ENCODE data around the gene LRG1. TPM values are rescaled to one million over a fixed set of nuclear protein-coding genes. Genes with fewer than 3 reads are reported as not detected.

Gene LRG1
- total and polyA plus RNA-seq, 4 donors: 57.8 to 1,122 (median 661) TPM

GRCh38 chr19:4512070-4512469 lies 27.8 kb downstream of the LRG1 start (continued):
- TF ChIP-seq, protein P1, sequence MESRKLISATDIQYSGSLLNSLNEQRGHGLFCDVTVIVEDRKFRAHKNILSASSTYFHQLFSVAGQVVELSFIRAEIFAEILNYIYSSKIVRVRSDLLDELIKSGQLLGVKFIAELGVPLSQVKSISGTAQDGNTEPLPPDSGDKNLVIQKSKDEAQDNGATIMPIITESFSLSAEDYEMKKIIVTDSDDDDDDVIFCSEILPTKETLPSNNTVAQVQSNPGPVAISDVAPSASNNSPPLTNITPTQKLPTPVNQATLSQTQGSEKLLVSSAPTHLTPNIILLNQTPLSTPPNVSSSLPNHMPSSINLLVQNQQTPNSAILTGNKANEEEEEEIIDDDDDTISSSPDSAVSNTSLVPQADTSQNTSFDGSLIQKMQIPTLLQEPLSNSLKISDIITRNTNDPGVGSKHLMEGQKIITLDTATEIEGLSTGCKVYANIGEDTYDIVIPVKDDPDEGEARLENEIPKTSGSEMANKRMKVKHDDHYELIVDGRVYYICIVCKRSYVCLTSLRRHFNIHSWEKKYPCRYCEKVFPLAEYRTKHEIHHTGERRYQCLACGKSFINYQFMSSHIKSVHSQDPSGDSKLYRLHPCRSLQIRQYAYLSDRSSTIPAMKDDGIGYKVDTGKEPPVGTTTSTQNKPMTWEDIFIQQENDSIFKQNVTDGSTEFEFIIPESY (IDR thresholded peaks at IDR 0.05): no peak

DNA sequence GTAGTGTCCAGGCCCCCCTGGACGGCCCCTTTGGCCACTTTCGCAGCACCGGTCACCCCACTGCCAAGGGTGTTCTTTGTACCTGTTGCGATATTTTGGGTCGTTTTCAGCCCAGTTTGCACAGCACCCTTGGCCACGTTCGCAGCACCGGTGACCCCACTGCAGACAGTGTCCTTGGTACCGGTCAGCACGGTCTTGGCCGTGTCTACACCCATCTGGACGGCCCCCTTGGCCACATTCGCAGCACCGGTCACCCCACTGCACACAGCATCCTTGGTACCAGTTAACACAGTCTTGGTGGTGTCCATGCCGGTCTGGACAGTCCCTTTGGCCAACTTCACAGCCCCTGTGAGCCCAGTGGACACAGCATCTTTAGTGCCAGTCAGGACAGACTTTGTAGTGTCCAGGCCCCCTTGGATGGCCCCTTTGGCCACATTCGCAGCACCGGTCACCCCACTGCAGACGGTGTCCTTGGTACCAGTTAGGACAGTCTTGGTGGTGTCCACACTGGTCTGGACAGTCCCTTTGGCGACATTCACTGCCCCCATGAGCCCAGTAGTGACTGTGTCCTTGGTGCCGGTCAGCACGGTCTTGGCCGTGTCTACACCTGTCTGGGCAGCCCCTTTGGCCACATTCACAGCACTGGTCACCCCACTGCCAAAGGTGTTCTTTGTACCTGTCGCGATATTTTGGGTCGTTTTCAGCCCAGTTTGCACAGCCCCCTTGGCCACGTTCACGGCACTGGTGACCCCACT lies 28.4 kb downstream of the LRG1 start:
- H3K9me3 ChIP-seq (ENCODE audit: control insufficient read depth in 4 of 4, low read length in 3 of 4): no peaks in the 10 kb centered on the region
- H3K27ac ChIP-seq (ENCODE audit: low read depth in 1 of 2, low read length in 2 of 2): no peak overlapping the region
- no peak overlapping the region for H3K9ac ChIP-seq (ENCODE audit: low read depth in 1 of 2, low read length in 2 of 2)
- WGBS: 84% methylated on average over 27 of the region's 27 CpGs
- no peaks in the 10 kb centered on the region for H3K27me3 ChIP-seq (ENCODE audit: control insufficient read depth in 4 of 4, insufficient read depth in 4 of 4, low read length in 3 of 4)
- no peak for DNase-seq (ENCODE audit: low spot score)
- H3K36me3 ChIP-seq (ENCODE audit: control insufficient read depth in 4 of 4, insufficient read depth in 3 of 4, low read depth in 1 of 4, low read length in 3 of 4): peaks cover 7 to 55% (median 24%) of the 10 kb centered on the region in 4 donors
- no peak for TF ChIP-seq HNF4A (conservative IDR thresholded peaks at IDR 0.05)
- no peak for TF ChIP-seq GABPA (IDR thresholded peaks at IDR 0.05 in 1 of 2, conservative IDR thresholded peaks at IDR 0.05 in 1 of 2)
- TF ChIP-seq, protein P2, sequence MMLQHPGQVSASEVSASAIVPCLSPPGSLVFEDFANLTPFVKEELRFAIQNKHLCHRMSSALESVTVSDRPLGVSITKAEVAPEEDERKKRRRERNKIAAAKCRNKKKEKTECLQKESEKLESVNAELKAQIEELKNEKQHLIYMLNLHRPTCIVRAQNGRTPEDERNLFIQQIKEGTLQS (IDR thresholded peaks at IDR 0.05): no peak
- TF ChIP-seq FOXA1 (IDR thresholded peaks at IDR 0.05): no peak
- TF ChIP-seq, protein P3, sequence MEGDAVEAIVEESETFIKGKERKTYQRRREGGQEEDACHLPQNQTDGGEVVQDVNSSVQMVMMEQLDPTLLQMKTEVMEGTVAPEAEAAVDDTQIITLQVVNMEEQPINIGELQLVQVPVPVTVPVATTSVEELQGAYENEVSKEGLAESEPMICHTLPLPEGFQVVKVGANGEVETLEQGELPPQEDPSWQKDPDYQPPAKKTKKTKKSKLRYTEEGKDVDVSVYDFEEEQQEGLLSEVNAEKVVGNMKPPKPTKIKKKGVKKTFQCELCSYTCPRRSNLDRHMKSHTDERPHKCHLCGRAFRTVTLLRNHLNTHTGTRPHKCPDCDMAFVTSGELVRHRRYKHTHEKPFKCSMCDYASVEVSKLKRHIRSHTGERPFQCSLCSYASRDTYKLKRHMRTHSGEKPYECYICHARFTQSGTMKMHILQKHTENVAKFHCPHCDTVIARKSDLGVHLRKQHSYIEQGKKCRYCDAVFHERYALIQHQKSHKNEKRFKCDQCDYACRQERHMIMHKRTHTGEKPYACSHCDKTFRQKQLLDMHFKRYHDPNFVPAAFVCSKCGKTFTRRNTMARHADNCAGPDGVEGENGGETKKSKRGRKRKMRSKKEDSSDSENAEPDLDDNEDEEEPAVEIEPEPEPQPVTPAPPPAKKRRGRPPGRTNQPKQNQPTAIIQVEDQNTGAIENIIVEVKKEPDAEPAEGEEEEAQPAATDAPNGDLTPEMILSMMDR (IDR thresholded peaks at IDR 0.05; ENCODE audit: low read depth, low read length, missing input control): no peak
- TF ChIP-seq JUND (IDR thresholded peaks at IDR 0.05): no peak
- TF ChIP-seq FOXA2 (IDR thresholded peaks at IDR 0.05): no peak
- no peak for TF ChIP-seq RAD21 (IDR thresholded peaks at IDR 0.05)
- TF ChIP-seq REST (IDR thresholded peaks at IDR 0.05): no peak
- TF ChIP-seq, protein P1 (IDR thresholded peaks at IDR 0.05): no peak
- TF ChIP-seq YY1 (IDR thresholded peaks at IDR 0.05): no peak
- no peak for TF ChIP-seq HNF4G (IDR thresholded peaks at IDR 0.05)
- H3K4me1 ChIP-seq (ENCODE audit: control insufficient read depth in 4 of 4, insufficient read depth in 4 of 4, low read length in 3 of 4): peaks cover 0 to 2% (median under 1%) of the 10 kb centered on the region in 4 donors
- H3K4me3 ChIP-seq (ENCODE audit: low read depth in 1 of 3, low read length in 3 of 3): no peak overlapping the region
